A673 (cell line): ENCODE data around the gene EIF3D.

Experiments
- EZH2 ChIP-seq: fragments of 200-600 bp; sonication (generic); IDR thresholded peaks from 2 replicates; pipeline ENCODE4 v1.6.1; 2017; ENCODE audit warnings: borderline replicate concordance, low read depth, mild to moderate bottlenecking, mixed read lengths, antibody characterized with exemption, low read length; ENCODE audit not compliant: poor library complexity, severe bottlenecking
- TF ChIP-seq, protein P1 (sequence below): fragments of 300-800, 200-600 bp; sonication (generic); conservative IDR thresholded peaks from 2 replicates; pipeline ENCODE4 v1.5.1; 2017; ENCODE audit warnings: low read depth, mild to moderate bottlenecking, antibody characterized with exemption, low read length, moderate library complexity, mixed read lengths

DNA sequence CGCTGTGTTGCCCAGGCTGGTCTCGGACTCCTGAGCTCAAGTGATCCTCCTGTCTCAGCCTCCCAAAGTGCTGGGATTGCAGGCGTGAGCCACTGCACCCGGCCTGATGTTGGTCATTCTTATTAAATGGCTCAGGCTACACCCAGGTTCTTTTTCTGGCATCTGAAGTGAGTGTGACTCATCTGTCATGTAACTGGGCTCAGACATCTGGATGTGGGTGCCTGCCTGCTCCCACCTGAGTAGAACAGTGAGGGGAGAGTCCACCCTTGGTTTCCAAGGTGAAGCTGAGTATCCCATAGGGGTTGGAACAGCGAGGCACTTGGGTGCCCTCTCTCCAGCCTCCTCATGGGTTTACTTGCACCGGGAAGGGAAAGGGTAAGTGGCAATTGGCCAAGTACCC is 36.7 kb upstream of the EIF3D start:
- no peak for TF ChIP-seq EZH2
- TF ChIP-seq, protein P1, sequence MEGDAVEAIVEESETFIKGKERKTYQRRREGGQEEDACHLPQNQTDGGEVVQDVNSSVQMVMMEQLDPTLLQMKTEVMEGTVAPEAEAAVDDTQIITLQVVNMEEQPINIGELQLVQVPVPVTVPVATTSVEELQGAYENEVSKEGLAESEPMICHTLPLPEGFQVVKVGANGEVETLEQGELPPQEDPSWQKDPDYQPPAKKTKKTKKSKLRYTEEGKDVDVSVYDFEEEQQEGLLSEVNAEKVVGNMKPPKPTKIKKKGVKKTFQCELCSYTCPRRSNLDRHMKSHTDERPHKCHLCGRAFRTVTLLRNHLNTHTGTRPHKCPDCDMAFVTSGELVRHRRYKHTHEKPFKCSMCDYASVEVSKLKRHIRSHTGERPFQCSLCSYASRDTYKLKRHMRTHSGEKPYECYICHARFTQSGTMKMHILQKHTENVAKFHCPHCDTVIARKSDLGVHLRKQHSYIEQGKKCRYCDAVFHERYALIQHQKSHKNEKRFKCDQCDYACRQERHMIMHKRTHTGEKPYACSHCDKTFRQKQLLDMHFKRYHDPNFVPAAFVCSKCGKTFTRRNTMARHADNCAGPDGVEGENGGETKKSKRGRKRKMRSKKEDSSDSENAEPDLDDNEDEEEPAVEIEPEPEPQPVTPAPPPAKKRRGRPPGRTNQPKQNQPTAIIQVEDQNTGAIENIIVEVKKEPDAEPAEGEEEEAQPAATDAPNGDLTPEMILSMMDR, result no peak
